NK-92 treated with Interleukin-12 subunit alpha and Interleukin-12 subunit beta, amount 100 ng/mL, for 24 hours (cell line): Measurements from ENCODE around the gene DBN1.

Source experiments
- DNase-seq: peaks from one replicate; lab custom pipeline; 2025; lab: John Stamatoyannopoulos, UW

Gene DBN1

DNA sequence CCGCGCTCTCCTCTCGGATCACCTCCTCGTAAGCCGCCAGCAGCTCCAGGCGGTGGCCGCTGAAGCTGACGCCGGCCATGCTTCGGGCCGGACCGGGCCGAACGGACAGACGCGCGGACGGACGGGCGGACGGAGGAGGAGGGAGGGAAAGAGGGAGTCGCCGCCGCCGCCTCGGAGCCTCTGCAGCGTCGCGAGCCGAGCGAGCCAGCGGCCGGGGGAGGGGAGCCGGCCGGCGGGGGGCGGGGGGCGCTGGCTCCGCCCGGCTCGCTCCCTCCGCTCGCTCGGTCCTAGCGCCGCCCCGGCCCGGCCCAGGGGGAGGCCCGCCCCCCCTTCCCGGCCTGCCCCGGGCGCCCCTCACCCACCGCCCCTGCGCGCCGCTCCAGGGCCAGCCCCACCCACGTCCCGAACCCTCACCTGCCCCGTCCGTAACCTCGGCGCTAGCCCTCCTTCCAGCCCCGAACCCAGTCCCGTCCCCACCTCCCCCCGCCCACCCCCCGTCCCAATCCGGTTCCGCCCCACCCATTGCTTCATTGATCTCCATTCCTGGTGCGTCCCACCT is at the start of gene DBN1:
DBN1 (minus strand) TSS at position 192 of the 559 bp plus-strand sequence; CDS start at position 79, 113 bp downstream.
- no peak for DNase-seq

- no peak for DNase-seq
Observed at GRCh38 chr5:177520916-177521513, 47.6 kb upstream of the DBN1 start.

- DNase-seq = no peak
Observed at GRCh38 chr5:177520271-177520670, 46.8 kb upstream of the DBN1 start.

- no peak for DNase-seq
Observed at GRCh38 chr5:177519463-177520235, 46.2 kb upstream of the DBN1 start.

- peak; percentile 94 for DNase-seq
Observed at GRCh38 chr5:177516601-177517568, 43.5 kb upstream of the DBN1 start, which contains the start of gene DDX41. TSS of gene DDX41 (minus strand) at chr5:177516961. CDS start at chr5:177516945, 16 bp downstream.

GRCh38 chr5:177515580-177515979 is 42.1 kb upstream of the DBN1 start:
- no peak for DNase-seq

- no peak for DNase-seq
Observed at GRCh38 chr5:177514541-177514940, 41.1 kb upstream of the DBN1 start.

DNA sequence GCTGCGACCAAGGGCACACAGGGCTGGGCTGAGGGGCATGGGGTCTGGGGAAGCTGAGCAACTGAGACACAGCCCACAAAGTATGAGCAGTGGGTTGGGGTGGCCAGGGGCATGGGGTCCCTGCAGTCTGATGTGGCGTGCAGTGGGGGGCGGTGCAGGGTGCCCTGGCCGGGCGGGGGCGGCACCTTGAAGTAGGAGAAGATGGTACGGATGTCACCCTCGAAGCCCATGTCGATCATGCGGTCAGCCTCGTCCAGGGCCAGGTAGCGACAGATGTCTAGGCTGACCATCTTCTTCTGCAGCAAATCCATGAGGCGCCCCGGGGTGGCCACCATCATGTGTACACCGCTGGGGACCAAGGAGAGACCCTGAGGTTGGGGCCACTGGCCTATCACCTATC is 40.1 kb upstream of the DBN1 start:
- DNase-seq = no peak

GRCh38 chr5:177512736-177513380 is 39.4 kb upstream of the DBN1 start:
- no peak for DNase-seq

DNA sequence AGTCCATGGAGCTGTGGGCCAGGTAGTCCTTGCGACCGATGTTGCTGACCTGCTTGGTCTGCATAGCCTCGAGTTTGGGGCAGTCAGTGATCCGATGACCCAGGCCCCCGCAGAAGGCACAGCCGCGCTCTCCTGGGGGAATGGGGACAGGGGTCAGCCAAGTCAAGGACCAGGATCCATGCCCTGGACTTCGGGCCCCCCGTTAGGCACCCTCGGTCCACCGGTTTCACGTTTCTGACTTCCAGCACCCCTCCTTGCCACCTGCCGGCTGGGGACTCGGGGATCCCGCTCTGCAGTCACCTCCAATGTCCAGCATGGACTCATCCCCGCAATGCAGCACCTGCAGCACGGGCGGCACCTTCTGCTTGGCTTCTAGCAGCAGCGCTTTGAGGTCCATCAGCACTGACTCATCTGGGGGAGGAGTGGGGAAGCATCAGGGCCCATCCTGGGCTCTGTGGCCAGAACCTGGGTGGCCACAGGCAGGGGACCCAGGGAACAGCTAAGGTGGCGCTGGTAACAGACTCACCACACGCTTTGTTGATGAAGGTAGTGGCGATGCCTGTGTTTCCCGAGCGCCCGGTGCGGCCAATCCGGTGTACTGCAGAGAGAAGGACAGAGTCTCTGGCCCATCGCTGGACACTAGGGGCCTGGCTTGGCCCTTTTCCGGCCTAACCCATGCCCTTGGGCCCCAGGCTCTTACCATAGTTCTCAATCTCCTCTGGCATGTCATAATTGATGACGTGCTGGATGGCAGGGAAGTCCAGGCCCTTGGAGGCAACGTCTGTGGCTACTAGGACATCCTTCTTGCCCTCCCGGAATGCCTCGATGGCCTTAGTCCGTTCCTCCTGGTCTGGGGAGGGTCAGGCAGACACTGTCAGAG is 38.6 kb upstream of the DBN1 start:
- no peak for DNase-seq

DNA sequence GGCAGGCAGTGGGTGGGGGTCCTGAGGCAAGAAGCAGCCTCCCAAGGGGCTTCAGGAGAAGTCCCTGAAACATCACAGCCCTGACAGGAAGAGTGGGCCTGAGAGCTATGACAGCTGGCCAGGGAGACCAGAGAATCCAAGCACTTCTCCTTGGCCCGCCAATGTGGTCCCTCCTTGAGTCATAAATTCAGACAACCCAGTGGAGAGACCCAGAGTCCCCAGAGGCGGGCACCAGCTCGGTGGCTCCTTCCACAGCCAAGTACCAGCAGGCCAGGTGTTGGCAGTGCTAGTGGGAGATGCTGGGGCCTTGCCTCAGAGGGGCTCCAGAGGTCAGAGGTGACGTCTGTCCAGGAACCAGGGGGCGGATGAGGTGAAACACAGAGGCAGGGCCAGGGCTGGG is 37.7 kb upstream of the DBN1 start:
- no peak for DNase-seq

- DNase-seq = no peak
Observed at GRCh38 chr5:177510567-177511053, 37.2 kb upstream of the DBN1 start.

- no peak for DNase-seq
Observed at GRCh38 chr5:177509991-177510566, 36.6 kb upstream of the DBN1 start.

- no peak for DNase-seq
Observed at GRCh38 chr5:177509381-177509951, 36.0 kb upstream of the DBN1 start, which contains the start of gene DOK3. TSS of gene DOK3 (minus strand) at chr5:177509826. CDS start at chr5:177509540, 286 bp downstream.

DNA sequence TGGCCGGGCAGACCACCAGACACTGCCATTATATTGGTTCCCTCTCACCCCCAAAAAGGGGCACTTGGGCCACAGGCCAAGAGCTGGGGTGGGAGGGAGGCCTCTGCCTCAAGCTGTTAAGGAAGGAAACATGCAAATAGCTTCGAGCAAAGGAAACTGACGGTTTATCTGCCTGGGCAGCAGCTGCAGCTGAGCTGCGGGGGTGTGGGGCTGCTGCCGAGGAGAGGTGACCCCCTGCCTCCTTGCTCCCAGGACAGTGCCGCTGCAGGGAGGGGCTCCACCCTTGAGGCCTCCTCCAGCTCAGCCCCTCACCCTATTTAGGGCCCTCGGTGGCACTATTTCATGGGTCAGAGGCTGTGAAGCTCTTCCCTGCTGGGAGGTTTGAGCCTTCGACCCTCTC is 35.4 kb upstream of the DBN1 start:
- no peak for DNase-seq

DNA sequence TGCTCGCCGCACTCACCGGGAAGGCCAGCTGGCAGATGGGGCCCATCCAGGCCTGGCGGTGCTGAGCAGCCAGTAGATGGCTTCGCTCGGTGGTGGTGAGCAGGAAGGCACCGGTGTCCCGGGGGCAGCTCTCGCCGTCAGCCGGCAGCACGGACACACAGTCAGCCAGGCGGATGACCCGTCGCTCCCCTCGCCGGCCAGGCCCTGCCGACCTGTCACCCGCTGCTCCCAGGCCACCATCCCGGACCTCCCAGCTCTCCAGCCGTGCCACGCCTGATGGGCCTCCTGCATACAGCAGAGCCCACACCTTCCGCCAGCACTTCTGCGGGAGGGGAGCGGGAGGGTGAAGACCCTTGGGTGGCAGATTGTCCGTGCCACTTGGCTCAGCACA is 34.8 kb upstream of the DBN1 start:
- DNase-seq = no peak

DNA sequence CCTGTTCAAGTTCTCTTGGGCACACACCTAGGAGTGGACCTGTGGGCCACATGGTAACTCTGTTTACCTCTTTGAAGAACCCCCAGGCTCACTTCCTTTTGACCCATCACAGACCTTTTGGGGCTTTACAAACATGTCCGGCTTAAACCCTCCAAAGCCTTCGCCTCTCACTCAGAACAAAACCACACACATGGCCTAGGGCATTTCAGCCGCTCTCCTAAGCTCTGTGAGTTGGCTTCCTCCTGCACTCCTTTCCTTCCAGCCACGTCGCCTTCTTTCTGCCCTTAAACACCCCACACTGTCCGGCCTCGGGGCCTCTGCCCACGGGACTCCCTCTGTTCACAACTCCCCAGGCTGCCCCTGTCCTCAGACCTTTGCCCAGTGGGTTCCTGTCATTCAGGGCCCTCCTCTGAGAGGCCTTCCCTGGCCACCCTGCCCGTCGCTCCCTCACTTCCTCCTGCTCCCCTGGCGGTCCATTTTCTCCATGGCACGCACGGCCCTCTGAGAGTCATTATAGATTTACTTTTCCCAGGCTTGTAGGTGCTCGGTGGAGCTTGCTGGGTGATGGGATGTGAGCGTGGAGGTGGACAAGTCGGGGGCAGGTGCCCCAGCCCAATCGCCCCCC is 34.3 kb upstream of the DBN1 start:
- DNase-seq = no peak

DNA sequence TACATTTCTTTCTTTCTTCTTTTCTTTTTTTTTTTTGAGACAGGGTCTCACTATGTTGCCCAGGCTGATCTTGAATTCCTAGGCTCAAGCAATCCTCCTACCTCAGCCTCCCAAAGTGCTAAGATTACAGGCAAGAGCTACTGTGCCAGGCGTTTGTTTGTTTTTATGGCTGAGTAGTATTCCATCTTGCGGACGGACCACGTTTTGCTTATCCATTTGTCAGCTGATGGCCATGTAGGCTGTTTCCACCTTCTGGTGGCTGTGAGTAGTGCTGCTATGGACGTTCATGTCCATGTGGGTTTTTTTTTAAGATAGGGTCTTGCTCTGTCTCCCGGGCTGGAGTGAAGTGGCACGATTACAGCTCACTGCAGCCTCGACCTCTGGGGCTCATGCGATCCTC is 33.7 kb upstream of the DBN1 start:
- no peak for DNase-seq

DNA sequence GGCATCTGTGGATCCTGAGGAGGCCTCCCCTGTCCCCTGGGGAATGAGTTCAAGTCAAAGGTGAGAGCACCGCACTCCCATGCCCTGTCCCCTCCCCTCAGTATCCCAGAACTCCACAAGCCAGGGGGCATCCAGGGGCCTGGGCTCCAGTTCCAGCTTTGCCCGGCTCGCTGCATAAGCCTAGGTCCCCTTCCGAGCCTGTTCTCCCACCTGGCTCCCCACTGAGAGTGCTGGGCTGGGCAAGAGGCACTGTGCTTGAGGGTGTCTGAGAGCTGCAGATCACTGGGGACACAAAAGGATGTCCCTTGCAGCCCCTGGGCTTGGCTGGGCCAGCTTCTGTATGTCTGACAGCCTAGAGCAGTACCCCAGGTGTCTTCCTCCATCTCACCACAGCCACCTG is 31.6 kb upstream of the DBN1 start:
- no peak for DNase-seq
